GM18526 (cell line): ENCODE data around the gene RWDD1.

ENCODE experiments used
- POLR2A ChIP-seq: IDR thresholded peaks from 3 replicates; pipeline ENCODE4 v1.6.1; 2011; ENCODE audit not compliant: insufficient read length; ENCODE audit errors: extremely low read depth

Gene RWDD1

GRCh38 chr6:116631379-116631990 is 60.2 kb downstream of the RWDD1 start:
- TF ChIP-seq POLR2A: no peak

GRCh38 chr6:116633685-116634084 is 62.4 kb downstream of the RWDD1 start:
- no peak for TF ChIP-seq POLR2A
